ENCODE results near the gene LCMT1.
A peak's percentile ranks its signal among the peaks of the same experiment; 100 is the strongest.
"Not testable (repeated sequence)": the region's sequence is repeated elsewhere in the genome, so short reads cannot be mapped to it uniquely, and the experiment has no call there.

LCMT1 gene

DNA sequence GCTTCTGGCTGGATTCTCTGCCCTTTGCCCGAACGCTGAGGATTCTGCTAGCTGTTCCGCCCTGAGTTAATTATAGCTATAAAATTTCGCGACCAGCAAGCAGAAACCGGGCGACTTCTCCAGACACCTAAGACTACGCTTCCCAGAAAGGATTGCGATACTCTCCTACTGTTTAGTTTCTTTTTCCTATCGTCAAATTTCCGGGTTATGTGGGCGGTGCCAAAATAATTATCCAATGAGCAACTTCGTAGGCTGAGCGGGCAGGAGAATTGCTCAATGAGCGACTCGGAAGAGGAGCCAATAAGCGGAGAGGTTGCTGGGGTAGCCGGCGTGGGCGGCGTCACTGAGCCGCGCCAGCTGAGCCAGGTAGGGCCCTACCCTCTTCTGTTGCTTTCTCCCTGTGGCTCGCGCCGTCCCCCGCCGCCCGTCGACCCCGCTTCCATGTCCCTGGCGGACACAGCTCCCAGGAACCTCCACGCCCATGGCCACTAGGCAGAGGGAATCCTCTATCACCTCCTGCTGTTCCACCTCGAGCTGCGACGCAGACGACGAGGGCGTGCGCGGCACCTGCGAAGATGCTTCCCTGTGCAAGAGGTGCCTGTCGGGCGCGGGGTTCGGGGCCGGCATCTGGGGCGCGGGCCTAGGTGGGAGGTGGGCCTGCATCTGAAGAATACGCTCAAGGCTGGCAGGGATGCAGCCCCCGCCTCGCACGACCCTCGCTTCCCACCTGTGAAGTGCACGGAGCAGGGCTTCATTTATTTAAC, at the start of gene LCMT1:
LCMT1 (plus strand) TSS at position 340 of the 764 bp plus-strand sequence; CDS start at position 482, 142 bp downstream.
- peak; percentile 100 for DNase-seq

DNA sequence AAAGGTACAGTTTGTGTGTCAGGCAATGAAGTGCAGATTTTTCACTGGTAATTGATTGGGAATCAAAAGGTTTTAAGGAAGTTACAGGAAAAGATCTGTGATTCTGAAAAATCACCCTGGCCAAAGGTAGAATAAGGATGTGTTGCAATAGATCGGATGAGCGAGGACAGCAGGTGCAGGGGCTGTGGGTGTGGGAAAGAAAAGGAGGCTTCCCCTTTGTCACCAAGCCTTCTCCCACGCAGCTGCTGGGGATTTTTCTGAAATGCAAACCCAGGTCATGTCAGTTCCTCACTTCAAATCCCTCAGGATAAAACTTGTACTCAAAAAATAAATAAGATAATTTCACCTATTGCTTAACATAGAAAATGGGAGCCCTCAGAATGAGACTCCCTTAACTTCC, 48.4 kb upstream of the LCMT1 start:
- DNase-seq = no peak

DNA sequence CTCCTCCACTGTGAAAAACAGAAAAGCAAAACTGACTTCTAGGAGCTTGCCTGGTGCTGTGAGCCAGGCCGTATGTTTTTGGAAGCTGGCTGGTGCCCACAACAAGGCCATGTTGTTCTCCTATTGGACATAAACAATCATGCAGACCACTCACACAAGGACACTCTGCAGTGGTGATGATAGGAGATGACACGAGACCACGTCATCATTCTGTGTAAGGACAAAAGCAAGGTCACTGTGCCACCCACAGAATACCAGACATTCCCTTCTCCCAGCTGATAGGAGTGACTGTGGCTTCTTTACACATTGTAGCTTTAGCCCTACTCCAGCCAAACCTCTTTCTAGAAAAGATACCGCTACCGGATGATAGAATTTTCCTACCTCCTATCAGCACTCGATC, 47.7 kb upstream of the LCMT1 start:
- DNase-seq = no peak

DNA sequence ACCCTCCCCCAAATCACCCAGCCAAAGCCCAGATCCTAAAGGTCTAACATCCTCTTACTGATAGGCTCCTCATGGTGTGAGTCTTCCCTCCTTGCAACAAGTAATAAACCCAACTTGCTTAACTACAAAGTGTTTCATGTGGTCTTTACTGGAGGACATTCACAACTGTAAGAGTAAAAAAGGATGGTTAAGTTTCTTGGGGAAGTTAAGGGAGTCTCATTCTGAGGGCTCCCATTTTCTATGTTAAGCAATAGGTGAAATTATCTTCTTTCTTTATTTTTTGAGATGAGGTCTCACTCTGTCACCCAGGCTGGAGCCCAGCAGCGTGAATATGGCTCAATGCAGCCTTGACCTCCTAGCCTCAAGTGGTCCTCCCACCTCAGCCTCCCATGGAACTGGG, 47.3 kb upstream of the LCMT1 start:
- DNase-seq = not testable (repeated sequence)

DNA sequence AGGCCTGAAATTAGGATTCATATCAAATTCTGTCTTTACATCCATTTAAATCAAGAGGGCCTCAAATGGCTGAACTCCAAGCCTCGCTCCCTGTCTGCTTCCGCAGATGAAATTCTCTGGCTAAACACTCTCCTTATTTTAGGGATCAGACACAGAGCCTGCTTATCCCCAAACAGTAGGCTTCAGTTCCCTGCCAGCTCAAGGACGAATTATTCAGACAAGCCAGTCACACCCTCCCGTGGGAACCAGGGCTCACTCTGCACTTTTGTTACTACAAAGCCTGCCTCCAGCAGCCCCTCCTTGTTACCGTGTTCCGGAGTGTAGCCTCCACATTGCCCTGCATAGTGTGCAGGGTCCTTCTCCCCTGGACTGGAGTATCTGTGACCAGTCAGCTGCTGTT, 46.6 kb upstream of the LCMT1 start:
- no peak for DNase-seq

DNA sequence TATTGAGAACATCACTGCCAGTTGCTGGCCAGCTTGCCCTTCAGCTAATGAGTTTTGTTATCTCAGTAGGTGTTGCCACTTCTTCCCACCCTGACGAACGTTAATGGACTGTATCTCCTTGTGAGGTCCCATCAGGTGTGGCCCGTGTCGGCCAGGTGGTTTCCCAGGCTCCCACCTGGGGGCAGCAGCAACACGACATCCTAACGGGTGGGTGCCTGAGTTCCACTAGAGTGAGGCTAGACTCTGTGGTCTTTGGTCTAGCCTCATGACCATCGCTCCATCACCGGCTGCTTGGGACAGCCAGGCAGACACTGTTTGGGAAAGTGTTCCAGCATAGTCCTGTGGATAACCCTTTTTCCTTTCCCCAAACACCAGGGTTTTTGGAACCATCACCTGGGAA, 45.6 kb upstream of the LCMT1 start:
- DNase-seq = no peak

DNA sequence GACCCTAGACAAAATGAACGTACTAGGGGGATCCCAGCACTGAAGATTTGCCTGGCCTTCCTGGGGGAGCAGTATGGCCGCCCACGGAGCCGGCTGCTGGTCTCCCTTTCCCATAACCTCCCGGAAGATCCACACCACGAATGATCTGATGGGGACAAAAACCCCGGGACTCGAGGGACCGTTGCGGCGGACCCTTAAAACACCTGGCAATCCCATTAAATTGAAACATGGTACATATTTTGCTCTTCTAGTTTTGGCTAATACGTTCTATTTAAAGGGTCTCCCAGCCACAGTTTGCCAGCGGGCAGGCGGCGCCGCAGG, 45.2 kb upstream of the LCMT1 start:
- no peak for DNase-seq

DNA sequence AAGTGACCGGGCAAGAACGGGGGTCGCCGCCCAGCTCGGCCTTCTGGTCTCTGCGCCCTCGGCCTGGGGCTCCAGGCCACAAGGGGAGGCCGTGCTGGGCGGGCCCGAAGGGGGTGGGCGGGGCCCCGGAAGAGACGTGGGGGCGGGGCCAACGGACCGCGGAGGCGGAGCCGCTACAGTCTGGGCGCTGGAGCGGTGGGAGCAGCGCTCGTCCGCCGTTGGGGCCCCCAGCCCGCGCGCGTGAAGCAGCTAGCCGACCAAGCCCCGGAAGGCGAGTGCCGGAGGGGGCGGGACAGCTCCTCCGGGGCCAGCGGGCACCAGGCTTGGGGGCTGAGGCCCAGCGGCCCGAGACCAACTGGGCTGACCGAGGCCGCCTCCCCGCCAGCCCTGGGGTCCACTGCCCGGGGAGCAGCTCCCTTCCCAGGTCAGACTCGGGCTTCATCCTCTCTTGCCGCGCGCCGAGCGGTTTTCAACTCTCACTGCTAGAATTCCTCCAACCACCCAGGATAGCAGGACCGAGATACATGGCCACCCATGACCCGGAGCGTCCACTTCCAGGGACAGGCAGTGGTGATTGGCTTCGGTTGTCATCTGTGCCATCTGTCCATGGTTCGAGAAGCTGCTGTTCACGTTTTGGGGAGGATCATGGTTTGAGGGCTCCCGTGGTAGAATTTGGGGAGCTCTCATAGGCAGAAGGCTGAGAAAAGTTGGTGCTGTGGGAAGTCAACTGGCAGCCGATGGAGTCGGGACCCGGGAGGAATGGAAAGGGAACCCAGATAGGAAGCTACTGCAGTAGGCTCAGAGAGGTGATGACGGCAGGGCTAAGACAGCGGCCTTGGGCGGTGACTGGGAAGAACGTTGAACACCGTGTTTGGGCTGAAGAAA, 44.6 kb upstream of the LCMT1 start:
- DNase-seq = peak; percentile 88

DNA sequence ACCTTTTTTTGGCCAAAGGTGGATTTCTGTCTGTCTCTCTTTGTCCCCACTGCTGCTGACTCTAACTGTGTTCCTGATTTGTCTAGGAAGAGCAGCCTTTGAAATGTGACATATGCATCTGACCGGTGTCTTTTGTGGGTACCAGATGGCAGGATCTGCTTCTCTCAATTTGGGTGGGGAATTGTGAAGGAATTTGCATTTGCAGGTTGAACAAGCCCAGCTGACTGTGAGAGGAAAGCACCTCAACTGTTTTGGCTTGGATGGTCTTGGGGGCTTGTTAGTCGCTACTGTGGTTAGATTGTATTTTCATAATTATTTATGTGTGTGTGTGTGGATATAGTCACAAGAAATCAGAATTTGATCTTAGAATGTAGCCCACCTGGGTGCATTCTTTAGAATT, 37.7 kb upstream of the LCMT1 start:
- DNase-seq = no peak

DNA sequence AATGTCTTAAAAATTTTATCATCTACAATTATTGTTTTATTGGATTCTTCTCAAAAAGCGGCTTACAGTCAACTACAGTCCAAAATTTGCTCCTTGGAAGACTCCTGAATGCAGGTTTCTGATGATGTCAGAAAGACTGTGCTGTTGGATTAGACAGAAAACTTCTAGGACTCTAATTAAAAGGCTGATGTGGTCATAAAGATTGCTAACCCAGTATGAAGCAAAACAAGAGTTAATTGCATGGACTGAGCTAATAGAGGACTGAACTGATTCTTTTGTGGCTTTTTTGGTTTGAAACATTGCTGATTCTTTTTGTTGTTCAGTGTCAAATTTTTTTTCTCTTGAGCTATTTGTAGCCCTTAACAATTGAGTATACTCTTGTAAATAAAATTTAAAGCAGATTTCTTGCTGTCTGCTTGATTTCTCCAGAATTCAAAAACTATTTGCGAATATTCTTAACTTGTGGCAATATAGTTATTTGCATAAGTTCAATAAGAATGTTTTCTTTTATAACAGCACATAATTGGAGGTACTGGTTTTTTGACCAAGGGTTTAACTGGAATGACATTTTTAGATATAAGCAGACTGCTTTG, 33.1 kb upstream of the LCMT1 start:
- no peak for DNase-seq

DNA sequence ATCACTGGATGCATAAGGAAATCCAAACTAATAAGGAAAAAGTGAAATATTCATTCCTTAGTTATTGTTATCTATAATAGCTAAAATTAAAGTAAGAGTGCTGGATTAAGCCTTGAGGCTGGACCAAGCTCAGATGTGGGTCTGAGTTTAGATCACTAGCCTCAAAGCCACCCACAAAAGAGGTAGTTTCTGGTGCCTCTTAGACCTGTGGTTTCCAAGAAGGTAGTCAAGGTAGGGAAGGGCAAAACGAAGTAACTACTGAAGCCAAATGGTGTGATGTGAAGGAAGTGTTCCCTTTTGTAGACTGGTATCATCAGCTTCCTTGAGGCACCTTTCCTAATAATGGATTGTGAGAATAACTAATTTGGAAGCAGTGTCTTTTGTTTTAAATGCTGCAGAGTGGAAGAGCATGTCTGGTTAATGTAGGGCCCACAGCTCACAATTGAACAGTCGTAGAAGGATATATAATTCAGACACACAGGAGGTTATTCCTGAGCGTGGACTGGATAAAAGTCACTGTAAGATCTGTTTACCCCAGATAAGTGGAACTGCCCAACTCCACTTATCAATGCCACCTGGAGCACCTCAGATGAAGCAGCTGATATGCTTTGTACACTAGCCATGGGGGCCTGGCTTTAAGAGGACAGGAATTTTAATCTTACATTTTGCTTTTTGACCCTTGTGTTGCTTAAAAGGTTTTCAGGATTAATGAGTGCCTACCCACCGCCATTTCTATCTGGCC, 31.7 kb upstream of the LCMT1 start:
- DNase-seq = peak; percentile 74

DNA sequence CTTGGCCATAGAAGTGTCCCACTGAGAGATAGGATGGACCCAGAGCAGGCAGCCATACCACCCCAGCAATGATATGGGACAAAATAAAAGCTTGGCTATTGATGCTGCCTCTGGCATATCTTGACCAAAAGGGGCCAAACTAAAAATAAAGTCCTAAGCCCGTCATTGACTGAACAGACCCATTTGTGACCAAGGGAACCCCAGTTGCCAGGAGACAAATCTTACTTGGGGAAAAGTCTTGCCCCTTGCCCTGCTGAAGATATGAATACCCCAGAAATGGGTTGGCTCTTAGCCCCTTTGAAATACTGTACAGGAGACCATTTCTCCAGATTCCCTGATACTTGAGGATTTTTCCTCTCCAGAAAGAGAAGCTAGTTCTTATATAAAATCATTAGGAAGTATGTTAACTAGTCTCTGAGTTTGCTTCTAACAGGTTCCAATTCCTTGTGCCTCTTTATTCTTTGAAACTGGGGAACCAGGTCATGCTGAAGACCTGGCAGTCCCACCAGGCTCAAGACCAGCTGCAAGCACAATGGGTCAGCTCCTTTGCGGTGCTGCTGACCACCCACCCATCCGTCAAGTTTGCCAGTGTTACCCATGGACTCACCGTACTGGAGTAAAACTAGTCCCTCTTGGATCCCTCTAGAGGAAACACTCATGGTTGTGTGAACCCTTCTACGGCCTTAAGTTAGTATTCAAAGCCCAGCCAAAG, 31.0 kb upstream of the LCMT1 start:
- DNase-seq = no peak

DNA sequence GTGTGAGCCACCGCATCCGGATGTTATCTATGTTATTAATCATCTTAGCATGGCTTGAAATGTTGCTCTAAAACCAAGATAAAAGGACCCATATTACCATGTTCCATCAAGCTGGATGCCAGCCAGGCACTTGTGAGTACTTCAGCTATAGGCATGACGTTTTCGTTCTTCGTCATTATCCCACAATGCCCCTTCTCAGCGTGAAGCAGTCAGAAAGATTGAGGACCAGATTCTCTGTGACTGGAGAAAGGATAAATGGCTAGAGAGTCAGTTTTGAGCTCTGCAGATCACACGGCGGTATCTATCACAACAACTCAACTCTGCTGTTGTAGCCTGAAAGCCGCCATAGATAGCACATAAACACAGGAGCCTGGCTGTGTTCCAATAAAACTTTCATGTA, 29.8 kb upstream of the LCMT1 start:
- peak; percentile 36 for DNase-seq

DNA sequence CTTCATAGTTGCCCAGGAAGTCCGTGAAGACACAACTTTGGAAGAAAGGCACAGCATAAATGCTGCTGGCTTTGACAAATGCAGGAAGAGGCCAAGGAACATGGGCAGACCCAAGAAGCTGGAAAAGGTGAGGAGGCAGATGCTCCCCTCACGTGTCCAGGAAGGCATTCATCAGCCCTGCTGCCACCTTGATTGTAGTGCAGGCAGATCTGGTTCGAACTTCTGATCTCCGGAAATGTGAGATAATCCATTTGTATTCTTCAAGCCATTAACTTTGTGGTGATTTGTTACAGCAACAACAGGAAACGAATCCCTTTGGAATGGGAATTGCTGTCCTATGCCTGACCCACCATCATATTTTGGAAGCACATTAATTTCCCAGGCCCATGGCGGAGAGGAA, 28.5 kb upstream of the LCMT1 start:
- no peak for DNase-seq

DNA sequence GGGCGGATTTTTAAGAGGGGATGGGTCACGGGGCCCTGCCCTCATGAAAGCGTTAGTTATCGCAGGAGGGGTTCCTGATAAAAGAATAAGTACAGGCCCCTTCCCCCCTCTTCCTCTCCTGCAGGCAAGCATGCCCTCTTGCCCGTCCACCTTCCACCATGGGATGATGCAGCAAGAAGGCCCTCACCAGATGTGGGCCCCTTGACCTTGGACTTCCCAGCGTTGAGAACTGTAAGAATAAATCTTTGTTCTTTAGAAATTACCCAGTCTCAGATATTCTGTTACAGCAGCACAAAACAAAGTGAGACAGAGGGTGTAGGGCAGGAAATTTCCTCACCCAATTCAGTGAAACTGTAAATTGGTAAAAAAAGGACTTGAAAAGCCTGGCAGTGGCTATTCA, 27.8 kb upstream of the LCMT1 start:
- no peak for DNase-seq

DNA sequence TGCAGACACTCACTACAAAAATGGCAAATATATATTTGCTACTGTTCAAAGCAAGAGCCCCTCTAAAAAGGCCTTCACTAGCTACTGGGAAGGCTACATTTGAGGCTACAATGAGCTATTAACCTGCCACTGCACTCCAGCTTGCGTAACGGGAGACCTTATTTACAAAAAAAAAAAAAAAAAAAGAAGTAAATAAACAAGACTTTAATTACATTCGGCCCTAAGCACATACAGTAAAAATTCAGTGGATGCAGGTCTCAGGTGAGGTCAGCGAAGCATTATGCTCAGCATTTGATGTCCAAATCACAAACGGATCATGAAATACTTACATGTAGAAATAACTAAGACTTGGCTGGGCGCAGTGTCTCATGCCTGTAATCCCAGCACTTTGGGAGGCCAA, 26.7 kb upstream of the LCMT1 start:
- no peak for DNase-seq

DNA sequence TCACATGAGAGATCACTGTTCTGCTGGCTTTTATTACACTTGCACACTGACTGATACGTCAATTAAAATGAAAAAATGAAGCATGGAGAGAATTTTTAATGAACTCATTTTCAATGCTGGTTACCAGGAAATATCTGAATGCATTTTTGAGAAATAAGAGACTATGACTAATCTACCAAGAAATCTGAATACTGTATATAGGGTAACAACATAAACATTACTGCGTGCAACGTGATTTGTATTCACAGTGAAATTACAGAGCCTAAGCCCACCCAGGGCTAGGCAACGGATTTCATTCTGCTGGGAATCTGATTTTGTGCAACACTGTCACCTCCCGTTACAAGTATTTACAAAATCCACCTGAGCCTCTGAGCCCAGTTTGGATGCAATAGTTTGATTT, 23.8 kb upstream of the LCMT1 start:
- DNase-seq = no peak

DNA sequence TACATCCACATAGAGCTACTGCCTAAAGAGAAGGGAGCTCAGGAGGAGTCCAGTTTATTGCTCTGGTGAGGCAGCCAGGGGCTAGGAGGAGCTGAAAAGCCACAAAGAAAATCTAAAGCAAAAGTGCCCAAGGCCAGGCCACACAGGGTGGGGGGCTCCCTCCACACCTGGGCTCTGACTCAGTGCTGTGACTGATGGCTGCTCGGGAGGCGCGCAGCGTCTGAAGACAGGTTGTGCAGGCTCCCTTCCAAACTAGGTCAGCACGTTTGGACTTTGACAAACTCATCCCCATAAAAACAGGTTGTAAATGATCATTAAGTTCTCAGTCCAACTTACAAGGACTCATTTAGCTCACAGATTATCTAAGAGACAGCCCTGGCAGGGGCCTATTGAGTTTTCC, 22.2 kb upstream of the LCMT1 start:
- no peak for DNase-seq

DNA sequence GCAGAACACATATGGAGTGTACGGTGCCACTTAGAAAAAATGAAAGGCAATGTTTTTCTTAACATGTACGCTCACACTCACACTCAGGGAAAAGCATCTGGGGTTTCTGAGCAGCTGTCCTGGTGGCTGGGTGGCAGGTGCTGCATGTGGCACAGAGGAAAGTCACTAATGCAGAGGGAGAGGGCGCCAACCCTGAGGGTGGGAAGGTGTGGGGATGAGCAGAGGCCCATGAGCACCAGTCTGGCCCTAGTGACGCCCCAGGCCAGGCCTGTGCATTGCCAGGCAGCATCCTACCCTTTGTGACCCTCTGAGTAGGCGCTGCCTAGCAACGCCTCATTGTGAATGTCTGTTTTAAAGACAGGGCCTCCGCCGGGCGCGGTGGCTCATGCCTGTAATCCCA, 19.1 kb upstream of the LCMT1 start:
- no peak for DNase-seq

DNA sequence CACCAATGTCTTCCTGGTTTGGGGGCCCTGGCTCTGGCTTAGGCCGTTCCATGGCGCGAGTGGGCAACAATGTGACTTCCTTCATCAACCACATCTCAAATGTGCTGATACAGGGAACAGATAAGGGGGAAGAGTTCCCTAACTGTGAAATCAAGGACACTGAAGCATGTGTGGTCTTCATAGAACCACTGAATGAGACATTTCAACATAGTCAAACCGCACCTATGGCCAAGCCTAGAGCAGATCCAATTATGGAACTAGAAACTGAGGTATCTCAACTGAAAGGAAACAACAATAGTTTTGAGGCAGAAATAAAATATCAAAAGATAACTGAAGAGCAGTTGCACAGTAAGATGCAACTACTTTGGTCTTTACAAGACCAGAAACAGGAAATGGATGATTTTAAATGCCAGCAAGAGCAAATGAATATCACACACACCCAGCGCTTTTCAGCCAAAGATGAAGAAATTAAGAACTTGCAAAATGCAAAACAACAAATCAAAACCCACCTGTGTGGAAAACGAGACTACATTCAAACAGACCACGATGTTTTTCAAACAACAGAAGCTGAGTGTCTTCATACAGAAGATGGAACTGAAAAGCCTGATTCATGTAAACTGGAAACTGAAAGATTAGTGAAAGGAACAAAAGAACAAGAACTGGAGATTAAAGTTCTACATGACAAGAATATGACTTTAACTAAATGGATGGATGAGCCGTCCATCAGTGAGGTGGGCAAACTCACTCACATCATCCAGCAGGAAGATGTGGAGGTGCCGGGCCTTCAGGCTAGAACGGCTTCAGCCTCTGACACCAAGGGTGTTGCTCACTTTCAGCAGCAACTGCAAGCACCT, 18.1 kb upstream of the LCMT1 start:
- peak; percentile 84 for DNase-seq

DNA sequence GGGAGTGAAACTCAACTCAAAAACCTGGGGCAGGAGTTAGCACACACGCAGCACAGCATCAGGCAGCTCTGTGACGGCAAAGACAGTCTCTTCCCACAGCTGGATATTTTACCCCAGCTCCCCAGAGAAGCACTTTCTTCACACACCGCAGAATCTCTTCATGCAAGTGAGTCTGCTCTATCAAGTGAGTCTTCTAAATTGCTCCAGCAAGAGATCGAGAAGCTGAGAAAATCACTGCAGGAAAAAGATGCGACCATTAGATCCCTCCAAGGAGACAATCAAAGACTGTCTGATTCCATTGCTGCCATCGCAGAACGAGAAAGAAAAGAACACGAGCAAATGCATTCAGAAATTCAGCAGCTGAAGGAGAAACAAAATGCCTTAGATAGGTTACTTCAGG, 16.9 kb upstream of the LCMT1 start:
- DNase-seq = no peak

DNA sequence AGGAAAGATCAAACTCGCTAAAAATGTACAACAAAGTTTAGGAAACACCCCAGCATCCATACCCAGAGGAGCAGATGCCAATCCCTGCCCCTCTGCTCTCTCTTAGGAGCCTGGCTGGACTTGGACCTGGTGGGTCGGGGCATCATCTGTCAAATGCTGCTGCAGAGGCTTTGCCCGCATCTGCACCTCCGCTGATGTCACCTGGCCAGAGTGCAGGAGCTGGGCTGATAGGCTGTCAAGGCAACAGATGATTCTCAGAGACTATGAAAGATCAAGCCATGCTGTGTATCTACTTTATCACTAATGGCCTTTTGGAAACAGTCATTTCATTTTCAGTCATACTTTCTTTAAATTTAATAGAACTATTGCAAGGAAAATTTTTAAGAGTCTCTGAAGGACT, 15.9 kb upstream of the LCMT1 start:
- DNase-seq = no peak
